Measurements from ENCODE around the gene SWT1.

The SWT1 gene

GRCh38 chr1:185325413-185325812 is 168.4 kb downstream of the SWT1 start:
- no peak for DNase-seq

- DNase-seq, result no peak
Observed at GRCh38 chr1:185328255-185328654, 171.3 kb downstream of the SWT1 start.

DNA sequence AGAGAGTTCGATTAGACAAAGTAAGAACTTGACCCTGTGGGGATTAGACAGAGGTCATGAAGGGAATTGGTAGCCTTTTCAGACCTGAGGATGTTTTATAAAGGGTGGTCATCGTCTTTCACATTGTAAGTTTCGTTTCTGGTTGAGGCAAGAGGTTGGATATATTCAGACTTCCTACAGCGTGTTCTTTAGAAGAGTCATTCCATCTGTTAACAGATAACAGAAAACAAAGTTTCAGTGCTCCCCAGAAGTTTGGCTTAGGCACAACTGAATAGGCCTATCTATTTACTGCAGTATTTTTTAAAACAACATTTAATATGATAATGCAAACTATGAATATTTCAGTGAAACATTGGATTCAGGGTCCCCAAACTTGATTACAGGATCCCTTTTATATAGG is 177.2 kb downstream of the SWT1 start:
- no peak for DNase-seq

DNA sequence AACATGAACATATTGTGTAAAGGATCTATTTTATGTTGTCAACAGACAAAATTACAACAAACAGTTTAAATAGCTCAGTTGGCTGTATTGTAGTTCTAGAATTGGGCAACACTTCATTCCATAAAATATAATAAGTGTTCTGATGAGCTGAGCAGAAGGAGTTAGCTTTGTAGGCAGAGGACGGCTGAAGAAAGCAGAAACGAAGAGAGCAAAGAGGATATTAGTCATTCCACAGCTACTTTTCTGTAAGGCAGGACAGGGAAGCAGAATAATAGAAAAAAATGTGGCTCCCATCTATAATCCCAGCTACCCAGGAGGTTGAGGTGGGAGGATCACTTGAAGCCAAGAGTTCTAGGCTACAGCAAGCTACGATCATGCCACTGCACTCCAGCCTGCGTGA is 180.3 kb downstream of the SWT1 start:
- no peak for DNase-seq

- DNase-seq, result no peak
Observed at GRCh38 chr1:185338719-185339622, 182.0 kb downstream of the SWT1 start.

DNA sequence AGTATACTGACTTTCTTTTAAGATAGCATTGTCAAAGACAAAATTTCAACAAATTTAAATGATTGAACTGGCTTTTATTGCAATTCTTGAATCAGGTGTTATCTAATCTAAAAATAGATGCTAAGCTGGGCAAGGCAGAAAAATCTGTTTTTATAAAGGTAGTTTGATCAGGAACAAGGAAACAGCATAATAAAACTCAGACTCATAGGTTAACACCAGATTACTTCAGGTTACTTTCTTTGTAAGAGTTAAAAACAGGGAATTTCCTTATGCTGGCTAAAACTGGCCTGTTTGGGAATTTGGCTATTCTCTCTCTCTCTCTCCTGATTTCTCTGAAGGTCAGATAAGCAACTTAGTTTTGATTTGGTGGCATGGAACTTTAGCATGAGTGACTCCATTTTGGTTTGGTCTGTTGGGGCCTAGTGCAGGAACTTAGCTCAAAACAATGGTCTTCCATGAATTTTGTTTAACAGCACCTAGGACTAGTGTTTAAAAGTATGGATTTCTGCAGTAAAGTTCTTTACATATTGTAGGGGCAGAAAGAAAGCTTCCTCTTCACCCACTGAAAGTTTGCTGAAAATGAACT is 184.3 kb downstream of the SWT1 start:
- no peak for DNase-seq
